HL-60 (cell line): ENCODE results near the gene TECR.
"Not testable (repeated sequence)": the region's sequence is repeated elsewhere in the genome, so short reads cannot be mapped to it uniquely, and the experiment has no call there.

Source experiments
- DNase-seq, 2 experiments: peaks; one replicate each; pipeline ENCODE4 v3.0.0-alpha.2; 2010 to 2020; ENCODE audit warnings: low read depth in 1 of 2, low spot score in 1 of 2
- H3K27ac ChIP-seq: fragments of 250-450 bp; sonication (Bioruptor Pico); replicated peaks from 2 replicates; pipeline ENCODE4 v1.5.1; 2020; ENCODE audit warnings: mild to moderate bottlenecking, moderate library complexity
- H3K27me3 ChIP-seq: fragments of 250-450 bp; sonication (Bioruptor Pico); 2 replicates; pipeline ENCODE4 v1.5.1; 2021; ENCODE audit warnings: mild to moderate bottlenecking, moderate library complexity; ENCODE audit not compliant: insufficient read depth, poor library complexity, severe bottlenecking
- H3K4me3 ChIP-seq: replicated peaks from 2 replicates; pipeline ENCODE4 v1.5.1; 2011; ENCODE audit warnings: mild to moderate bottlenecking, control low read depth, low read length; ENCODE audit not compliant: insufficient read depth
- CTCF ChIP-seq: IDR thresholded peaks from one replicate; pipeline ENCODE4 v1.5.1; 2011; ENCODE audit warnings: low read length, control low read depth, inconsistent platforms; ENCODE audit not compliant: insufficient read depth
- GABPA ChIP-seq: IDR thresholded peaks from 2 replicates; pipeline ENCODE4 v1.6.1; 2012; ENCODE audit warnings: low read depth
- POLR2AphosphoS5 ChIP-seq: IDR thresholded peaks from 2 replicates; pipeline ENCODE4 v1.6.1; 2012; ENCODE audit warnings: low read depth
- REST ChIP-seq: IDR thresholded peaks from 2 replicates; pipeline ENCODE4 v1.6.1; 2012; ENCODE audit warnings: low read depth; ENCODE audit not compliant: insufficient replicate concordance
- SPI1 ChIP-seq: IDR thresholded peaks from 2 replicates; pipeline ENCODE4 v1.6.1; 2012; ENCODE audit warnings: low read depth, mild to moderate bottlenecking, borderline replicate concordance

The TECR gene

GRCh38 chr19:14503285-14503684 is 26.1 kb upstream of the TECR start:
- H3K27me3 ChIP-seq: no peaks in the 10 kb centered on the region
- DNase-seq: no peak
- no peak overlapping the region for H3K4me3 ChIP-seq
- no peak overlapping the region for H3K27ac ChIP-seq
- no peak for TF ChIP-seq GABPA
- TF ChIP-seq CTCF: no peak
- TF ChIP-seq POLR2AphosphoS5: no peak
- no peak for TF ChIP-seq REST
- no peak for TF ChIP-seq SPI1

- H3K27ac ChIP-seq, H3K4me3 ChIP-seq, DNase-seq, H3K27me3 ChIP-seq: not testable (repeated sequence)
These were observed 24.8 kb upstream of the TECR start for GRCh38 chr19:14504575-14504974.

GRCh38 chr19:14505488-14506239 is 23.7 kb upstream of the TECR start:
- DNase-seq: peak in 1 of 2 experiments; percentile 65
- no peak overlapping the region for H3K4me3 ChIP-seq
- H3K27me3 ChIP-seq: no peaks in the 10 kb centered on the region
- no peak overlapping the region for H3K27ac ChIP-seq
- TF ChIP-seq CTCF: peak; percentile 51
- TF ChIP-seq GABPA: no peak

GRCh38 chr19:14507704-14508542 is 21.5 kb upstream of the TECR start:
- DNase-seq: peak; percentile 70 to 87
- TF ChIP-seq GABPA (no peak), REST (peak; percentile 20)
- H3K27me3 ChIP-seq: no peaks in the 10 kb centered on the region
- no peak overlapping the region for H3K4me3 ChIP-seq
- peak overlapping the region; percentile 66 for H3K27ac ChIP-seq
